Liver (tissue), 3 donors: ENCODE measurements around the gene FRMD5.

ENCODE experiments used
- FOXA1 ChIP-seq: IDR thresholded peaks from 2 replicates; pipeline ENCODE4 v1.6.1; 2016; ENCODE audit warnings: antibody characterized with exemption
- GABPA ChIP-seq, 2 donors: IDR thresholded peaks in 1 of 2; conservative IDR thresholded peaks in 1 of 2; 2 replicates each; pipeline ENCODE4 v1.6.1; 2016; ENCODE audit warnings: antibody characterized with exemption in 2 of 2, mild to moderate bottlenecking in 1 of 2, moderate library complexity in 1 of 2
- JUND ChIP-seq, 2 donors: IDR thresholded peaks; 2 replicates each; pipeline ENCODE4 v1.6.1; 2016; ENCODE audit warnings: antibody characterized with exemption in 2 of 2
- RXRA ChIP-seq, 2 donors: IDR thresholded peaks; 2 replicates each; pipeline ENCODE4 v1.6.1; 2017 to 2018; ENCODE audit warnings: antibody characterized with exemption in 2 of 2, mild to moderate bottlenecking in 1 of 2
- SP1 ChIP-seq: IDR thresholded peaks from 2 replicates; pipeline ENCODE4 v1.6.1; 2018; ENCODE audit warnings: antibody characterized with exemption, mild to moderate bottlenecking
- TAF1 ChIP-seq: conservative IDR thresholded peaks from 2 replicates; pipeline ENCODE4 v1.6.1; 2016; ENCODE audit warnings: antibody characterized with exemption, mild to moderate bottlenecking
- TF ChIP-seq, protein P1 (sequence below): fragments of 150-350 bp; IDR thresholded peaks from 2 replicates; pipeline ENCODE4 v1.5.1; 2017; ENCODE audit warnings: improper control_type of control experiment, low read depth, low read length; ENCODE audit not compliant: missing input control
- donor health status: healthy.
- donor health status: healthy.

DNA sequence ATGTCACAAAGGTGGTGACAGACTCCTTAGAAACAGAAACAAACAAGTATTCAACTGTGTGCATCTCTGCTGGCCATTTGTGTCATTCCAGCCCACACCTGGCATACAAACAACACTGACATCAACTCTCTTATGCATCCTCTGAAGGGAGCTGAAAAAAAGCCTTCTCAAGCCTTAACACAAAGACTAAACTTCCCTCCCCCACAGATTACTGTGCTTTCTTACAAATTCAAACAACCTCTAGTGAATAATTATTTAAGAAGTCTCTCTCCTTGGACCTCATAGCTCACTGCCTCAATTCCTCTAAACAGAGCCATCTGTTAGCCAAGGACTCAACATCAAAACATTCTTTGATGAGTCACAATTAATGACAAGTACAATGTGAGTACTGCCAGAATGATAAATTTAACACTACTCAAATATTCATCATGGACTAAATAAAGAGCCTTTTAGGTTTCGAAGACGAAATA lies 236.2 kb downstream of the FRMD5 start:
- TF ChIP-seq, protein P1, sequence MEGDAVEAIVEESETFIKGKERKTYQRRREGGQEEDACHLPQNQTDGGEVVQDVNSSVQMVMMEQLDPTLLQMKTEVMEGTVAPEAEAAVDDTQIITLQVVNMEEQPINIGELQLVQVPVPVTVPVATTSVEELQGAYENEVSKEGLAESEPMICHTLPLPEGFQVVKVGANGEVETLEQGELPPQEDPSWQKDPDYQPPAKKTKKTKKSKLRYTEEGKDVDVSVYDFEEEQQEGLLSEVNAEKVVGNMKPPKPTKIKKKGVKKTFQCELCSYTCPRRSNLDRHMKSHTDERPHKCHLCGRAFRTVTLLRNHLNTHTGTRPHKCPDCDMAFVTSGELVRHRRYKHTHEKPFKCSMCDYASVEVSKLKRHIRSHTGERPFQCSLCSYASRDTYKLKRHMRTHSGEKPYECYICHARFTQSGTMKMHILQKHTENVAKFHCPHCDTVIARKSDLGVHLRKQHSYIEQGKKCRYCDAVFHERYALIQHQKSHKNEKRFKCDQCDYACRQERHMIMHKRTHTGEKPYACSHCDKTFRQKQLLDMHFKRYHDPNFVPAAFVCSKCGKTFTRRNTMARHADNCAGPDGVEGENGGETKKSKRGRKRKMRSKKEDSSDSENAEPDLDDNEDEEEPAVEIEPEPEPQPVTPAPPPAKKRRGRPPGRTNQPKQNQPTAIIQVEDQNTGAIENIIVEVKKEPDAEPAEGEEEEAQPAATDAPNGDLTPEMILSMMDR: no peak
- TF ChIP-seq SP1 (no peak), RXRA (IDR thresholded peaks at IDR 0.05) (no peak), JUND (IDR thresholded peaks at IDR 0.05) (no peak), FOXA1 (no peak), GABPA (IDR thresholded peaks at IDR 0.05 in 1 of 2, conservative IDR thresholded peaks at IDR 0.05 in 1 of 2) (no peak), TAF1 (no peak)
